K562 (cell line): ENCODE measurements around the gene ELMOD2. TPM values are rescaled to one million over a fixed set of nuclear protein-coding genes. Genes with fewer than 3 reads are reported as not detected.
A peak's percentile ranks its signal among the peaks of the same experiment; 100 is the strongest.

Experiments
- ADNP ChIP-seq: fragments of 200-800 bp; sonication (Bioruptor generic); IDR thresholded peaks from 2 replicates; pipeline ENCODE4 v1.6.1; 2016; ENCODE audit warnings: missing genetic modification characterization, missing compliant biosample characterization
- CBX1 ChIP-seq: sonication (generic); IDR thresholded peaks from 2 replicates; pipeline ENCODE4 v1.6.1; 2016; ENCODE audit warnings: antibody characterized with exemption, low read depth, mild to moderate bottlenecking
- MYBL2 ChIP-seq, 2 experiments: fragments of 450-650 bp in 1 of 2; sonication (generic) in 1 of 2; formaldehyde crosslinking in 1 of 2; IDR thresholded peaks; 2 replicates each; pipeline versions ENCODE4 v1.6.1 to v1.8.1; 2017 to 2022; ENCODE audit warnings: borderline replicate concordance in 1 of 2, inconsistent platforms in 1 of 2, low read depth in 1 of 2, mild to moderate bottlenecking in 1 of 2, missing genetic modification reagents in 1 of 2, moderate library complexity in 1 of 2
- STAT5B ChIP-seq: fragments of 250-450 bp; sonication (Bioruptor Pico); IDR thresholded peaks from 2 replicates; pipeline ENCODE4 v1.8.0; 2021; ENCODE audit warnings: mild to moderate bottlenecking, inconsistent platforms
- TOE1 ChIP-seq, 2 experiments: fragments of 450-650 bp in 1 of 2; sonication (generic) in 1 of 2; formaldehyde crosslinking in 1 of 2; IDR thresholded peaks; 2 replicates each; pipeline versions ENCODE4 v1.7.1 to v1.8.0; 2016 to 2022; ENCODE audit warnings: borderline replicate concordance in 2 of 2, mild to moderate bottlenecking in 2 of 2, antibody characterized with exemption in 1 of 2, inconsistent platforms in 1 of 2, low read depth in 1 of 2, missing genetic modification reagents in 1 of 2, moderate library complexity in 1 of 2
- ZC3H11A ChIP-seq: IDR thresholded peaks from 2 replicates; pipeline ENCODE4 v1.6.1; 2012; ENCODE audit warnings: low read depth, low read length, improper control_type of control experiment
- ZFP30 ChIP-seq: fragments of 250-450 bp; sonication (Bioruptor Pico); IDR thresholded peaks from 2 replicates; pipeline ENCODE4 v1.8.0; 2022; ENCODE audit warnings: moderate library complexity, mild to moderate bottlenecking, inconsistent platforms, borderline replicate concordance
- ZNF165 ChIP-seq: fragments of 250-450 bp; sonication (Bioruptor Pico); IDR thresholded peaks from 2 replicates; pipeline ENCODE4 v1.4.0; 2020; ENCODE audit warnings: borderline replicate concordance
- ZNF212 ChIP-seq: fragments of 450-650 bp; formaldehyde crosslinking; IDR thresholded peaks from 2 replicates; pipeline ENCODE4 v1.4.0; 2020; ENCODE audit warnings: mild to moderate bottlenecking
- ZNF445 ChIP-seq: fragments of 250-450 bp; sonication (Bioruptor Pico); IDR thresholded peaks from 2 replicates; pipeline ENCODE4 v1.4.0; 2020; ENCODE audit warnings: low read depth, mild to moderate bottlenecking, moderate library complexity
- ZSCAN32 ChIP-seq: fragments of 450-650 bp; formaldehyde crosslinking; IDR thresholded peaks from 2 replicates; pipeline ENCODE4 v1.4.0; 2020; ENCODE audit warnings: mild to moderate bottlenecking, moderate library complexity
- polyA plus RNA-seq, 8 experiments: library from polyadenylated mRNA; depleted of rRNA in 4 of 8; stranded (reverse) in 5 of 8; unstranded in 3 of 8; fragments of >200 nt; fragmentation: Nextera tagmentation in 2 of 8; fragmentation: Illumina TruSeq in 1 of 8; extraction: Ambion mirVana in 2 of 8; extraction: Trizol in 1 of 8; gene quantifications; 2 replicates each; pipeline versions ENCODE4 v1.2.1 to v1.2.3, GENCODE V29; 2011 to 2014; ENCODE audit warnings: inconsistent platforms in 1 of 8, missing spikeins in 1 of 8
- total RNA-seq, 7 experiments: library from RNA; depleted of rRNA in 6 of 7; stranded (reverse); fragments of >200 nt in 6 of 7; fragmentation: Illumina TruSeq in 2 of 7; extraction: Trizol in 2 of 7; gene quantifications; 2 replicates each; pipeline versions ENCODE4 v1.2.1 to v1.2.3, GENCODE V29; 2011 to 2021; ENCODE audit warnings: low replicate concordance in 1 of 7
- TF ChIP-seq, protein P1 (sequence below): sonication (generic); formaldehyde crosslinking; IDR thresholded peaks from 2 replicates; pipeline ENCODE4 v1.8.1; 2023; ENCODE audit warnings: missing genetic modification reagents, mild to moderate bottlenecking, borderline replicate concordance
- TF ChIP-seq, protein P2 (sequence below): fragments of 450-650 bp; IDR thresholded peaks from 2 replicates; pipeline ENCODE4 v1.6.1; 2016; ENCODE audit warnings: antibody characterized with exemption
- TF ChIP-seq, protein P3 (sequence below): sonication (generic); formaldehyde crosslinking; IDR thresholded peaks from 2 replicates; pipeline ENCODE4 v1.8.1; 2023; ENCODE audit warnings: mild to moderate bottlenecking, missing genetic modification reagents
- TF ChIP-seq, protein P4 (sequence below): fragments of 250-450 bp; sonication (Bioruptor Pico); IDR thresholded peaks from 2 replicates; pipeline ENCODE4 v1.8.0; 2022; ENCODE audit warnings: inconsistent platforms, mild to moderate bottlenecking, moderate library complexity, borderline replicate concordance

The ELMOD2 gene
- total and polyA plus RNA-seq, 9 of the 15 experiments (the other 6 are each of a cell fraction or from before 2014, with no cell fraction given), result 11.0 to 23.3 (median 14.3) TPM

DNA sequence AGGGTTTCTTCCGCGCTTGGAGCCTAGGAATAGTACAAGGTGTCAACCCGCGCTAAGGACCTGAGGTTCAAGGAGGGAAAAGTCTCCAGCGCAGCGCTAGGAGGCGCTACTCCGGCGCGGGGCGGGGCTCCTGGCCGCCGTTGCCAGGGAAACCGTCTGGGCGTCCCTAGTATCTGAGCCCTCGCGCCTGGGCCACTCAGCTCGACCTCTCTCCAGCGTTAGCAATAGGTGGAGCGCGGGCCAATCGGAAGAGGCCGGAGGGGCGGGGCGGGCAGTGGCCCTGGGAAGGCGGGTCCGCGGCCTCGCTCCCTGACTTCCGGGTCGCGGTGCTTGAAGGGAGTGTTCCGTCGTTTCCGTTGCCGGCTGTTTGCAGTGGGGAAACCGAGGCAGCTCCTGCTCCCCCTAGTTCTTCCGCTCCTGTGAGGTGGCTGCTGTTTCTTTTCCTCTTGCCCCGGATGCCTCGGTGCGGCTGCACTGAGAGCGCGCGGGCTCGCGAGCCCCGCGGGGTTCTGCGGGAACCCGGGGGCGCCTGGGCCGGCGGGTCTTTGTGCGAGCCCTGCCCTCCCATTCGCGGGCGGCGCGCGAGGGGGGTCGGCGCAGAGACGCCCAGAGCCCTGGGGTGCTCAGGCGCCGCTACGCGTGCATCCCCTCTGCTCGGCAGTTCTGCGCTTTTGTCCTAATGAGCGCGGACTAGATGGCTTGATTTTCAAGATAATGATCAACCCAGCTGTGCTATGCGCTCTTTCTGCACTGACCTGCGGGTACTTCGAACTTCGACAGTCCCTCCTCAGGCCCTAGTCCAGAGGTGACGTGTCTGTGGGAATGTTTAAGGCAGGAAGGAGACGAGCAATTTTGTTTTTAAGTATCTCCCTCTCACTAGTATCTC, at the start of gene ELMOD2 (continued):
- TF ChIP-seq ZFP30 (CRISPR knock-in tag), result no peak
- no peak for TF ChIP-seq ZNF445
- TF ChIP-seq, protein P1, sequence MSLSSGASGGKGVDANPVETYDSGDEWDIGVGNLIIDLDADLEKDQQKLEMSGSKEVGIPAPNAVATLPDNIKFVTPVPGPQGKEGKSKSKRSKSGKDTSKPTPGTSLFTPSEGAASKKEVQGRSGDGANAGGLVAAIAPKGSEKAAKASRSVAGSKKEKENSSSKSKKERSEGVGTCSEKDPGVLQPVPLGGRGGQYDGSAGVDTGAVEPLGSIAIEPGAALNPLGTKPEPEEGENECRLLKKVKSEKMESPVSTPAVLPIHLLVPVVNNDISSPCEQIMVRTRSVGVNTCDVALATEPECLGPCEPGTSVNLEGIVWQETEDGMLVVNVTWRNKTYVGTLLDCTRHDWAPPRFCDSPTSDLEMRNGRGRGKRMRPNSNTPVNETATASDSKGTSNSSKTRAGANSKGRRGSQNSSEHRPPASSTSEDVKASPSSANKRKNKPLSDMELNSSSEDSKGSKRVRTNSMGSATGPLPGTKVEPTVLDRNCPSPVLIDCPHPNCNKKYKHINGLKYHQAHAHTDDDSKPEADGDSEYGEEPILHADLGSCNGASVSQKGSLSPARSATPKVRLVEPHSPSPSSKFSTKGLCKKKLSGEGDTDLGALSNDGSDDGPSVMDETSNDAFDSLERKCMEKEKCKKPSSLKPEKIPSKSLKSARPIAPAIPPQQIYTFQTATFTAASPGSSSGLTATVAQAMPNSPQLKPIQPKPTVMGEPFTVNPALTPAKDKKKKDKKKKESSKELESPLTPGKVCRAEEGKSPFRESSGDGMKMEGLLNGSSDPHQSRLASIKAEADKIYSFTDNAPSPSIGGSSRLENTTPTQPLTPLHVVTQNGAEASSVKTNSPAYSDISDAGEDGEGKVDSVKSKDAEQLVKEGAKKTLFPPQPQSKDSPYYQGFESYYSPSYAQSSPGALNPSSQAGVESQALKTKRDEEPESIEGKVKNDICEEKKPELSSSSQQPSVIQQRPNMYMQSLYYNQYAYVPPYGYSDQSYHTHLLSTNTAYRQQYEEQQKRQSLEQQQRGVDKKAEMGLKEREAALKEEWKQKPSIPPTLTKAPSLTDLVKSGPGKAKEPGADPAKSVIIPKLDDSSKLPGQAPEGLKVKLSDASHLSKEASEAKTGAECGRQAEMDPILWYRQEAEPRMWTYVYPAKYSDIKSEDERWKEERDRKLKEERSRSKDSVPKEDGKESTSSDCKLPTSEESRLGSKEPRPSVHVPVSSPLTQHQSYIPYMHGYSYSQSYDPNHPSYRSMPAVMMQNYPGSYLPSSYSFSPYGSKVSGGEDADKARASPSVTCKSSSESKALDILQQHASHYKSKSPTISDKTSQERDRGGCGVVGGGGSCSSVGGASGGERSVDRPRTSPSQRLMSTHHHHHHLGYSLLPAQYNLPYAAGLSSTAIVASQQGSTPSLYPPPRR (CRISPR knock-in tag), result no peak
- TF ChIP-seq, protein P2, sequence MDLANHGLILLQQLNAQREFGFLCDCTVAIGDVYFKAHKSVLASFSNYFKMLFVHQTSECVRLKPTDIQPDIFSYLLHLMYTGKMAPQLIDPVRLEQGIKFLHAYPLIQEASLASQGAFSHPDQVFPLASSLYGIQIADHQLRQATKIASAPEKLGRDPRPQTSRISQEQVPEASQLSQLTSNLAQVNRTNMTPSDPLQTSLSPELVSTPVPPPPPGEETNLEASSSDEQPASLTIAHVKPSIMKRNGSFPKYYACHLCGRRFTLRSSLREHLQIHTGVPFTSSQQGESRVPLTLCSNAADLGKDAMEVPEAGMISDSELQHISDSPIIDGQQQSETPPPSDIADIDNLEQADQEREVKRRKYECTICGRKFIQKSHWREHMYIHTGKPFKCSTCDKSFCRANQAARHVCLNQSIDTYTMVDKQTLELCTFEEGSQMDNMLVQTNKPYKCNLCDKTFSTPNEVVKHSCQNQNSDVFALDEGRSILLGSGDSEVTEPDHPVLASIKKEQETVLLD, result no peak
- 0 out of 2 replicates have a peak, but pooled peaks have one; percentile 27 for TF ChIP-seq ZC3H11A
- no peak for TF ChIP-seq STAT5B (CRISPR knock-in tag)
- no peak for TF ChIP-seq TOE1 (IDR thresholded peaks at IDR 0.05; ENCODE audit: borderline replicate concordance)
- no peak for TF ChIP-seq TOE1 (CRISPR knock-in tag; IDR thresholded peaks at IDR 0.05; ENCODE audit: borderline replicate concordance, low read depth)
- TF ChIP-seq ZNF212 (CRISPR knock-in tag), result no peak
- no peak for TF ChIP-seq ZSCAN32 (CRISPR knock-in tag)
- TF ChIP-seq ZNF165 (CRISPR knock-in tag), result no peak
- TF ChIP-seq, protein P3, sequence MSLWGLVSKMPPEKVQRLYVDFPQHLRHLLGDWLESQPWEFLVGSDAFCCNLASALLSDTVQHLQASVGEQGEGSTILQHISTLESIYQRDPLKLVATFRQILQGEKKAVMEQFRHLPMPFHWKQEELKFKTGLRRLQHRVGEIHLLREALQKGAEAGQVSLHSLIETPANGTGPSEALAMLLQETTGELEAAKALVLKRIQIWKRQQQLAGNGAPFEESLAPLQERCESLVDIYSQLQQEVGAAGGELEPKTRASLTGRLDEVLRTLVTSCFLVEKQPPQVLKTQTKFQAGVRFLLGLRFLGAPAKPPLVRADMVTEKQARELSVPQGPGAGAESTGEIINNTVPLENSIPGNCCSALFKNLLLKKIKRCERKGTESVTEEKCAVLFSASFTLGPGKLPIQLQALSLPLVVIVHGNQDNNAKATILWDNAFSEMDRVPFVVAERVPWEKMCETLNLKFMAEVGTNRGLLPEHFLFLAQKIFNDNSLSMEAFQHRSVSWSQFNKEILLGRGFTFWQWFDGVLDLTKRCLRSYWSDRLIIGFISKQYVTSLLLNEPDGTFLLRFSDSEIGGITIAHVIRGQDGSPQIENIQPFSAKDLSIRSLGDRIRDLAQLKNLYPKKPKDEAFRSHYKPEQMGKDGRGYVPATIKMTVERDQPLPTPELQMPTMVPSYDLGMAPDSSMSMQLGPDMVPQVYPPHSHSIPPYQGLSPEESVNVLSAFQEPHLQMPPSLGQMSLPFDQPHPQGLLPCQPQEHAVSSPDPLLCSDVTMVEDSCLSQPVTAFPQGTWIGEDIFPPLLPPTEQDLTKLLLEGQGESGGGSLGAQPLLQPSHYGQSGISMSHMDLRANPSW (CRISPR knock-in tag), result no peak
- 0 out of 2 replicates have a peak, but pooled peaks have one; percentile 28 for TF ChIP-seq ADNP
- TF ChIP-seq MYBL2 (IDR thresholded peaks at IDR 0.05; ENCODE audit: low read depth), result no peak
- no peak for TF ChIP-seq MYBL2 (CRISPR knock-in tag; IDR thresholded peaks at IDR 0.05; ENCODE audit: borderline replicate concordance)
- TF ChIP-seq, protein P4, sequence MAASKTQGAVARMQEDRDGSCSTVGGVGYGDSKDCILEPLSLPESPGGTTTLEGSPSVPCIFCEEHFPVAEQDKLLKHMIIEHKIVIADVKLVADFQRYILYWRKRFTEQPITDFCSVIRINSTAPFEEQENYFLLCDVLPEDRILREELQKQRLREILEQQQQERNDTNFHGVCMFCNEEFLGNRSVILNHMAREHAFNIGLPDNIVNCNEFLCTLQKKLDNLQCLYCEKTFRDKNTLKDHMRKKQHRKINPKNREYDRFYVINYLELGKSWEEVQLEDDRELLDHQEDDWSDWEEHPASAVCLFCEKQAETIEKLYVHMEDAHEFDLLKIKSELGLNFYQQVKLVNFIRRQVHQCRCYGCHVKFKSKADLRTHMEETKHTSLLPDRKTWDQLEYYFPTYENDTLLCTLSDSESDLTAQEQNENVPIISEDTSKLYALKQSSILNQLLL (CRISPR knock-in tag), result no peak
- 0 out of 2 replicates have a peak, but pooled peaks have one; percentile 50 for TF ChIP-seq CBX1
